HL-60 (cell line): ENCODE results near the gene SPG11.
A peak's percentile ranks its signal among the peaks of the same experiment; 100 is the strongest.

ENCODE experiments used
- DNase-seq, 2 experiments: peaks; one replicate each; pipeline ENCODE4 v3.0.0-alpha.2; 2010 to 2020; ENCODE audit warnings: low read depth in 1 of 2, low spot score in 1 of 2
- H3K27ac ChIP-seq: fragments of 250-450 bp; sonication (Bioruptor Pico); replicated peaks from 2 replicates; pipeline ENCODE4 v1.5.1; 2020; ENCODE audit warnings: mild to moderate bottlenecking, moderate library complexity
- H3K27me3 ChIP-seq: fragments of 250-450 bp; sonication (Bioruptor Pico); 2 replicates; pipeline ENCODE4 v1.5.1; 2021; ENCODE audit warnings: mild to moderate bottlenecking, moderate library complexity; ENCODE audit not compliant: insufficient read depth, poor library complexity, severe bottlenecking
- H3K4me3 ChIP-seq: replicated peaks from 2 replicates; pipeline ENCODE4 v1.5.1; 2011; ENCODE audit warnings: mild to moderate bottlenecking, control low read depth, low read length; ENCODE audit not compliant: insufficient read depth
- CTCF ChIP-seq: IDR thresholded peaks from one replicate; pipeline ENCODE4 v1.5.1; 2011; ENCODE audit warnings: low read length, control low read depth, inconsistent platforms; ENCODE audit not compliant: insufficient read depth
- GABPA ChIP-seq: IDR thresholded peaks from 2 replicates; pipeline ENCODE4 v1.6.1; 2012; ENCODE audit warnings: low read depth
- POLR2AphosphoS5 ChIP-seq: IDR thresholded peaks from 2 replicates; pipeline ENCODE4 v1.6.1; 2012; ENCODE audit warnings: low read depth
- REST ChIP-seq: IDR thresholded peaks from 2 replicates; pipeline ENCODE4 v1.6.1; 2012; ENCODE audit warnings: low read depth; ENCODE audit not compliant: insufficient replicate concordance
- SPI1 ChIP-seq: IDR thresholded peaks from 2 replicates; pipeline ENCODE4 v1.6.1; 2012; ENCODE audit warnings: low read depth, mild to moderate bottlenecking, borderline replicate concordance

SPG11 gene

GRCh38 chr15:44529864-44530604, 133.4 kb downstream of the SPG11 start:
- no peaks in the 10 kb centered on the region for H3K27me3 ChIP-seq
- no peak overlapping the region for H3K4me3 ChIP-seq
- no peak for DNase-seq
- TF ChIP-seq GABPA (no peak), POLR2AphosphoS5 (peak; percentile 28; the same call in 1 of the 2 replicates), SPI1 (no peak)
- no peak overlapping the region for H3K27ac ChIP-seq

GRCh38 chr15:44527241-44527640, 136.2 kb downstream of the SPG11 start:
- H3K27me3 ChIP-seq = no peaks in the 10 kb centered on the region
- TF ChIP-seq REST = no peak
- TF ChIP-seq POLR2AphosphoS5 = no peak
- no peak for TF ChIP-seq CTCF
- TF ChIP-seq SPI1 = no peak
- TF ChIP-seq GABPA = no peak
- no peak for DNase-seq
- no peak overlapping the region for H3K27ac ChIP-seq
- H3K4me3 ChIP-seq = no peak overlapping the region

GRCh38 chr15:44525018-44525417, 138.4 kb downstream of the SPG11 start:
- no peak overlapping the region for H3K27ac ChIP-seq
- TF ChIP-seq SPI1 (no peak), CTCF (no peak), REST (no peak), GABPA (no peak), POLR2AphosphoS5 (no peak)

GRCh38 chr15:44519537-44519936, 143.9 kb downstream of the SPG11 start:
- H3K27ac ChIP-seq = no peak overlapping the region
- H3K4me3 ChIP-seq = no peak overlapping the region
- H3K27me3 ChIP-seq = no peaks in the 10 kb centered on the region
- no peak for DNase-seq
- no peak for TF ChIP-seq REST
- TF ChIP-seq CTCF = no peak
- no peak for TF ChIP-seq POLR2AphosphoS5
- no peak for TF ChIP-seq GABPA
- no peak for TF ChIP-seq SPI1

More at GRCh38 chr15:44525018-44525417, 138.4 kb downstream of the SPG11 start:
- Histone ChIP-seq H3K4me3 (no peak overlapping the region), H3K27me3 (no peaks in the 10 kb centered on the region)
- DNase-seq = no peak
